Activated B cell treated with CpG ODN at 0.5 μM for 24 hours (primary cell): ENCODE results near the gene ERC1. TPM values are rescaled to one million over a fixed set of nuclear protein-coding genes. Genes with fewer than 3 reads are reported as not detected.
"Not testable (repeated sequence)": the region's sequence is repeated elsewhere in the genome, so short reads cannot be mapped to it uniquely, and the experiment has no call there.

Experiments
- ATAC-seq: fragments of 200-7000 bp; cut with Tn5 transposase; one replicate; pipeline ENCODE4 v1.10.0; 2021; ENCODE audit warnings: low read depth, mild to moderate bottlenecking, moderate library complexity
- CTCF ChIA-PET: fragments of 350-600 bp; sonication (Branson Sonifier 250); formaldehyde crosslinking; loops from one replicate; lab custom pipeline; 2021; ENCODE audit warnings: antibody characterized with exemption; lab: Charles Lee
- POLR2A ChIA-PET: fragments of 350-600 bp; sonication (Branson Sonifier 250); formaldehyde crosslinking; loops from one replicate; lab custom pipeline; 2021; ENCODE audit warnings: antibody characterized with exemption; lab: Charles Lee
- DNase-seq: peaks from one replicate; pipeline ENCODE4 v3.0.0; 2022
- H3K27ac Mint-ChIP-seq: one replicate; pipeline ENCODE4 v1.8.0; 2020; ENCODE audit warnings: mixed read lengths
- H3K27me3 Mint-ChIP-seq: one replicate; pipeline ENCODE4 v1.8.0; 2021; ENCODE audit warnings: mixed read lengths
- H3K36me3 Mint-ChIP-seq: one replicate; pipeline ENCODE4 v1.8.0; 2021; ENCODE audit warnings: low read depth, mixed read lengths
- H3K4me1 Mint-ChIP-seq: one replicate; pipeline ENCODE4 v1.8.0; 2021; ENCODE audit warnings: mixed read lengths
- H3K4me3 Mint-ChIP-seq: one replicate; pipeline ENCODE4 v1.8.0; 2020; ENCODE audit warnings: mild to moderate bottlenecking, mixed read lengths
- H3K9me3 Mint-ChIP-seq: one replicate; pipeline ENCODE4 v1.8.0; 2020; ENCODE audit warnings: mixed read lengths
- intact Hi-C: fragments of 100-400 bp; cut with micrococcal nuclease; formaldehyde crosslinking; loops from one replicate; pipeline ENCODE4 v1.15.1; 2024
- total RNA-seq: library from RNA; stranded (reverse); gene quantifications from 2 replicates; pipeline ENCODE4 v1.2.3, GENCODE V29; 2022
- TF ChIP-seq, protein P1 (sequence below): fragments of 200-600 bp; IDR thresholded peaks from one replicate; pipeline ENCODE4 v1.8.0; 2022; ENCODE audit warnings: antibody characterized with exemption, mild to moderate bottlenecking

The ERC1 gene
- total RNA-seq, 1 donor from 2014 or later, result 57.0 TPM

DNA sequence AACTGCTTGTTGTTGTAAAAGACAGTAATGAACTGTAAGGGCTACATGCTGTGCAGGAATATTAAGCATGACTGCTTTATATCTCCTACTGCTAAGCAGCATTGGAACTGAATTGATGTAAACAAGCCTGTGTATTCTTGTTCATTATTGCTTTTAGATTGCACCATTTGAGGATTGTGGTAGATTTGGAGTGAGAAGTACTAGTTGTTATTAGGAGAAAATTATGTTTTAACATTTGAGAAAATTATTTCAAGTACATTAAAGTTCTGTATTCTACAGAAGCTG, 212.7 kb downstream of the ERC1 start:
- ATAC-seq, result no peak
- ChIA-PET CTCF (no interaction called here), POLR2A (interaction anchor here (1.1 kb wide), 1 partner anchor 28 kb away, joined by 3 read pairs; no protein-coding TSS in a partner anchor)

DNA sequence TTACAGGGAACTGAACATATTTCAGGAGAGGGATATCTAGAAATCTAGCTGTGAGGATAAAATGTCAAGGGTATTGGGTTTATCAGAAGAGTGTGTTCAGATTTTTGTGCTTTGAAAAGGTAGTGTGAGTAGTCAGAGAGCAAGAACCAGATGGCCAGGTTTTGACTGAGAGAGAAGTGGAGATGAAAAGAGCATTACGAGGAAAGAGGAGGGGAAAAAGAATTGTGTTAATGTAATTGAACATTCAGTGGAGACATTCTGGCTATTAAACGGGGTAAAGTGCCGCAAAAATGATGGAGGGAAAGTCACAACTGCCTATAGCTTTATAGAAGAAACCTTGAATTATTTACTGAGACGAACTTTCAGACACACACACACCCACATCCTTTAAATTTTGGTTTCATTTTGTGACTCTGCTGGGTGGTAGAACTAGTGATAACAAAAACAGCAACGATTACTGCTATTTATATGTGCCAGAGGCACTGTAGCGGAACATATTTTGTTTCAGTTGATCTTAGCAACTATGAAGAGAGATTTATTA, 213.6 kb downstream of the ERC1 start:
- H3K9me3 Mint-ChIP-seq, result no peaks in the 10 kb centered on the region
- H3K36me3 Mint-ChIP-seq, result peaks cover 12% of the 10 kb centered on the region
- peaks cover 39% of the 10 kb centered on the region for H3K4me1 Mint-ChIP-seq
- TF ChIP-seq, protein P1, sequence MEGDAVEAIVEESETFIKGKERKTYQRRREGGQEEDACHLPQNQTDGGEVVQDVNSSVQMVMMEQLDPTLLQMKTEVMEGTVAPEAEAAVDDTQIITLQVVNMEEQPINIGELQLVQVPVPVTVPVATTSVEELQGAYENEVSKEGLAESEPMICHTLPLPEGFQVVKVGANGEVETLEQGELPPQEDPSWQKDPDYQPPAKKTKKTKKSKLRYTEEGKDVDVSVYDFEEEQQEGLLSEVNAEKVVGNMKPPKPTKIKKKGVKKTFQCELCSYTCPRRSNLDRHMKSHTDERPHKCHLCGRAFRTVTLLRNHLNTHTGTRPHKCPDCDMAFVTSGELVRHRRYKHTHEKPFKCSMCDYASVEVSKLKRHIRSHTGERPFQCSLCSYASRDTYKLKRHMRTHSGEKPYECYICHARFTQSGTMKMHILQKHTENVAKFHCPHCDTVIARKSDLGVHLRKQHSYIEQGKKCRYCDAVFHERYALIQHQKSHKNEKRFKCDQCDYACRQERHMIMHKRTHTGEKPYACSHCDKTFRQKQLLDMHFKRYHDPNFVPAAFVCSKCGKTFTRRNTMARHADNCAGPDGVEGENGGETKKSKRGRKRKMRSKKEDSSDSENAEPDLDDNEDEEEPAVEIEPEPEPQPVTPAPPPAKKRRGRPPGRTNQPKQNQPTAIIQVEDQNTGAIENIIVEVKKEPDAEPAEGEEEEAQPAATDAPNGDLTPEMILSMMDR, result no peak
- H3K27me3 Mint-ChIP-seq, result no peaks in the 10 kb centered on the region
- ChIA-PET POLR2A (interaction anchor here (1.1 kb wide), 1 partner anchor 27 kb away, joined by 3 read pairs; no protein-coding TSS in a partner anchor), CTCF (interaction anchor here (1.1 to 1.9 kb wide), 2 partner anchors 87 to 736 kb away, joined by 3 to 6 read pairs; no protein-coding TSS in a partner anchor)
- DNase-seq (no peak), ATAC-seq (peak; percentile 87)
- intact Hi-C loops, result loop anchor here (5.0 kb wide), 1 partner anchor 388 kb away; the partner anchor contains the start of gene FBXL14
- no peak overlapping the region for H3K27ac Mint-ChIP-seq
- H3K4me3 Mint-ChIP-seq, result no peak overlapping the region

More for the DNA sequence above, 212.7 kb downstream of the ERC1 start:
- Mint-ChIP-seq H3K36me3 (peaks cover 10% of the 10 kb centered on the region), H3K4me3 (no peak overlapping the region), H3K27me3 (no peaks in the 10 kb centered on the region), H3K27ac (no peak overlapping the region), H3K9me3 (no peaks in the 10 kb centered on the region), H3K4me1 (peaks cover 39% of the 10 kb centered on the region)
- intact Hi-C loops, result no loop called here
- no peak for DNase-seq
- TF ChIP-seq, protein P1, result no peak

DNA sequence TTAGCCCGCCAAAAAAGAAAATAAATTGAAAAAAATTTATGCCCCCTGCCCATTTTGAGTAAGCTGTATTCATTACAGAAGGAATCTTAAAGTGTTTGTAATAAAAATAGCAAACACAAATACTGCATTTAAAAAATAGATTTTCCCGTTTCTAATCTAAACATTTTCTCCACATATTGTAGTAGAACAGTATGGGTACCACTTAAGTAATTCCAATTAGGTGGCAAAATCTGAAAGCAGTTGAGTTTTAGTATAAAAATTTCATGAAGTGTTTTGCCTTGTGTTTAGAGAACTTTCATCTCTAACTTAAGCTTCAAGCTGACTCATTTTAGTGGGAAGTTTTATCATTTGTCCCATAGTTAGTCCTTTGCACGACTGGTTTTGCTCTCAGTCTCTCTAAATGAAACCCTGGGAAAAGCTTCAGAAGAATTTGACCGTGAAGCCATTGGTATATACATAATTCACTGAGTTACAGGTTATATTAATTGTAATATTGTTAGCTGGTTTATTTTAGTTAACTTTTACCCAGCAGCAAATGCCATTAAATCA, 214.6 kb downstream of the ERC1 start:
- ATAC-seq (no peak), DNase-seq (no peak)
- H3K4me3 Mint-ChIP-seq, result peak overlapping the region; percentile 42
- POLR2A ChIA-PET, result interaction anchor here (0.6 kb wide), 1 partner anchor 224 kb away, joined by 3 read pairs; no protein-coding TSS in a partner anchor
- peaks cover 39% of the 10 kb centered on the region for H3K4me1 Mint-ChIP-seq
- no peaks in the 10 kb centered on the region for H3K9me3 Mint-ChIP-seq
- TF ChIP-seq, protein P1, result no peak
- CTCF ChIA-PET, result interaction anchor here (0.6 to 1.9 kb wide), 3 partner anchors 88 to 735 kb away, joined by 3 to 6 read pairs (median 4); no protein-coding TSS in a partner anchor
- peaks cover 13% of the 10 kb centered on the region for H3K36me3 Mint-ChIP-seq
- no peaks in the 10 kb centered on the region for H3K27me3 Mint-ChIP-seq
- peak overlapping the region; percentile 62 for H3K27ac Mint-ChIP-seq
- intact Hi-C loops, result loop anchor here (5.0 kb wide), 1 partner anchor 387 kb away; the partner anchor contains the start of gene FBXL14

DNA sequence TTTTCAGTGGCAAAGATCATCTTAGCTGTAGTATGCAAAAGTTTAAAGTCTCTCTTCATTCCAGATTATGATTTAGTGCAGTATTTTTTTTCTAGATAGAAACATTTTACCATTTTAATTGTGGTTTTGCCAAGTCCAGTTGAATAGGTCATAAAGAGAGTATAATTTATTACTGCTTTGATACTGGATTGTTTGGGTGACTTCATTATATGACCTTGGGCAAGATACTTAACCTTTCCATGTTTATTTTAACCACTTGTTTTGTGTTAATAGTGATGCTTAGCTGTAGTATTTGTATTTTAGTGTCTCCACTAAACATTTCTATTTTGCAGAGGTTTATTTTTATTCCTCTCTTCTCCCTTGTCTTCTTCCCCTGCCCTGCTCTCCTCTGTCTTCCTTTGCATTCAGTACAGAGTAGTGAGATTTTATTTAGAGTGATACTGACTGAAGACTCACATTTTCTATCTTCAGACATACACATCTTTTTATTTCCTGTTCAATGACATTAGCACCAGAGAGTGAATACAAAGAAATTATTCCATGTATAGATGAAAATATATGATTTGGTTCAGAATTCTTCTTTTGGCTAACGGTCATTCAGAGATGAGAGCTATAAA, 215.2 kb downstream of the ERC1 start:
- ChIA-PET CTCF (interaction anchor here (1.9 kb wide), 1 partner anchor 88 kb away, joined by 6 read pairs; no protein-coding TSS in a partner anchor), POLR2A (interaction anchor here (0.6 kb wide), 1 partner anchor 224 kb away, joined by 3 read pairs; no protein-coding TSS in a partner anchor)
- H3K36me3 Mint-ChIP-seq, result peaks cover 13% of the 10 kb centered on the region
- intact Hi-C loops, result loop anchor here (5.0 kb wide), 1 partner anchor 386 kb away; the partner anchor contains the start of gene FBXL14
- peak overlapping the region; percentile 62 for H3K27ac Mint-ChIP-seq
- H3K9me3 Mint-ChIP-seq, result no peaks in the 10 kb centered on the region
- H3K27me3 Mint-ChIP-seq, result no peaks in the 10 kb centered on the region
- ATAC-seq, result no peak
- DNase-seq, result no peak
- H3K4me1 Mint-ChIP-seq, result peaks cover 39% of the 10 kb centered on the region
- TF ChIP-seq, protein P1, result no peak
- H3K4me3 Mint-ChIP-seq, result peak overlapping the region; percentile 2

DNA sequence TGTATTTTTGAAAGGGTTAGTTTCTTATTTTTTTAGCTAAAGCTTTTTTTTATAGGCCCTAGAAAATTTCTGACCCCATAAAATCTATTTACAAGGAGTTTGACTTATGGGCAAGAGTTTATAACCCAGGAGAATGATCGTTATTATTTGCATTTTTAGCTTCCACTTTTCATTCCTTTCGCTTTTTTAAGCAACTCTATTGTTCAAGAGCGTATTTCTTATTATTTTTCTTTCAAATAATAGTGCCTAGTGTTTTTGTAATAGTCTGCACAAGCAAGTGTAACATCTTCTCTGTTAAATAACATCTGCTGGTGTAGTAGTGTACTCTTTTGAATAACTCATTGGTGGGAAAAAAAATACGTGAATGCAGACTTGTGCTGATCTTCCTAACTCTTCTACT, 216.3 kb downstream of the ERC1 start:
- H3K4me3 Mint-ChIP-seq, result peak overlapping the region; percentile 30
- DNase-seq (no peak), ATAC-seq (no peak)
- intact Hi-C loops, result loop anchor here (5.0 kb wide), 1 partner anchor 385 kb away; the partner anchor contains the start of gene FBXL14
- H3K4me1 Mint-ChIP-seq, result peaks cover 32% of the 10 kb centered on the region
- TF ChIP-seq, protein P1, result no peak
- H3K9me3 Mint-ChIP-seq, result no peaks in the 10 kb centered on the region
- ChIA-PET POLR2A (interaction anchor here (0.8 kb wide), 1 partner anchor 399 kb away, joined by 3 read pairs; no protein-coding TSS in a partner anchor), CTCF (no interaction called here)
- H3K27ac Mint-ChIP-seq, result no peak overlapping the region
- peaks cover 13% of the 10 kb centered on the region for H3K36me3 Mint-ChIP-seq
- H3K27me3 Mint-ChIP-seq, result no peaks in the 10 kb centered on the region

DNA sequence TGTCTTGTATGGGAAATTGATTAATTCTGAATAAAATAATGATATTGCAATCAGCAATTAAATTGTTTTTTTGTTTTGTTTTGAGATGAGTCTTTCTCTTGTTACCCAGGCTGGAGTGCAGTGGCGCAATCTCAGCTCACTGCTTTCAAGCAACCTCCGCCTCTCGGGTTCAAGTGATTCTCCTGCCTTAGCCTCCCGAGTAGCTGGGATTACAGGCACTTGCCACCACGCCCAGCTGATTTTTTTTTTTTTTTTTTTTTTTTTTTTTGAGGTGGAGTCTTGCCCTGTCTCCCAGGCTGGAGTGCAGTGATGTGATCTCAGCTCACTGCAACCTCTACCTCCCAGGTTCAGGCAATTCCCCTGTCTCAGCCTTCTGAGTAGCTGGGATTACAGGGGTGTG, 217.7 kb downstream of the ERC1 start:
- Mint-ChIP-seq H3K4me1 (peaks cover 32% of the 10 kb centered on the region), H3K36me3 (peaks cover 13% of the 10 kb centered on the region)
- H3K27ac Mint-ChIP-seq, H3K9me3 Mint-ChIP-seq, CTCF ChIA-PET, DNase-seq, H3K4me3 Mint-ChIP-seq, H3K27me3 Mint-ChIP-seq, ATAC-seq: not testable (repeated sequence)
- POLR2A ChIA-PET, result interaction anchor here (0.7 kb wide), 2 partner anchors 51 to 505 kb away, joined by 6 to 14 read pairs; no protein-coding TSS in a partner anchor
- intact Hi-C loops, result loop anchor here (5.0 kb wide), 1 partner anchor 384 kb away; the partner anchor contains the start of gene FBXL14
